ENCODE results near the gene PDE4D.

- TF ChIP-seq ESRRG (CRISPR knock-in tag; IDR thresholded peaks at IDR 0.05) = no peak
- TF ChIP-seq PATZ1 (CRISPR knock-in tag; IDR thresholded peaks at IDR 0.05; ENCODE audit: borderline replicate concordance) = no peak
- TF ChIP-seq ZNF70 (CRISPR knock-in tag; IDR thresholded peaks at IDR 0.05) = no peak
- no peak for TF ChIP-seq ZC3H10 (CRISPR knock-in tag; IDR thresholded peaks at IDR 0.05)
- no peak for TF ChIP-seq ZFP3 (CRISPR knock-in tag; IDR thresholded peaks at IDR 0.05)
- TF ChIP-seq PPARA (CRISPR knock-in tag; IDR thresholded peaks at IDR 0.05; ENCODE audit: borderline replicate concordance) = no peak
- no peak for TF ChIP-seq GLIS3 (CRISPR knock-in tag; IDR thresholded peaks at IDR 0.05)
These were observed 561.1 kb downstream of the PDE4D start for GRCh38 chr5:59332236-59332973.

Data from SK-N-SH treated with all-trans-retinoic acid at 6 μM for 48 hours (cell line).